GM12892 (cell line): ENCODE measurements around the gene CCDC198.

ENCODE experiments used
- POLR2A ChIP-seq: IDR thresholded peaks from 2 replicates; pipeline ENCODE4 v1.6.1; 2011; ENCODE audit warnings: low read depth, low read length, control low read depth
- POLR2AphosphoS5 ChIP-seq: IDR thresholded peaks from 2 replicates; pipeline ENCODE4 v1.6.1; 2011; ENCODE audit warnings: low read depth, low read length, control low read depth
- TAF1 ChIP-seq: IDR thresholded peaks from 2 replicates; pipeline ENCODE4 v1.6.1; 2011; ENCODE audit warnings: low read depth, mild to moderate bottlenecking, control low read depth, low read length, borderline replicate concordance

- TF ChIP-seq POLR2A (no peak), TAF1 (no peak), POLR2AphosphoS5 (no peak)
Measured at GRCh38 chr14:57461777-57462320, 31.8 kb downstream of the CCDC198 start.
